Measurements from ENCODE around the gene BSCL2. TPM values are rescaled to one million over a fixed set of nuclear protein-coding genes. Genes with fewer than 3 reads are reported as not detected.
"Not testable (repeated sequence)": the region's sequence is repeated elsewhere in the genome, so short reads cannot be mapped to it uniquely, and the experiment has no call there.

BSCL2 gene
- total and polyA plus RNA-seq, 4 donors = 15.1 to 40.0 (median 28.7) TPM

DNA sequence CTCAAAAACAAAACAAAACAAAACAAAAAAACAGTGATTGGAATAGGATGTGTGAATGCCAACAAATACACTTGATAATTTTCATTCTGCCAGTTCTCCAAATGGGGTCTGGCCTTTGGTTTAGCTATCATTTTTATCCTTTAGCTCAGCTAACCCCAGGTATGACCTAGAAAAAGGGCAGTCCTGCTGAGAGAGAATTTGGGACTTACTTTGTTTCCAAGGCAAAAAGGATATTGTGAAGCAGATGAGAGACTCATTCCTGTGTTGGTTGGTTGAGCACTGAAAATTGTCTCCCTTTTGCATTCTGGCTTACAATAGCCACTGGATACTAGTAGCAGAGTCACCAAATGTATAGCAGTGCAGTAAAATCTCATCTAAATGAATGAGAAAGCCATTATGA is 30.0 kb upstream of the BSCL2 start:
- TF ChIP-seq, protein P1, sequence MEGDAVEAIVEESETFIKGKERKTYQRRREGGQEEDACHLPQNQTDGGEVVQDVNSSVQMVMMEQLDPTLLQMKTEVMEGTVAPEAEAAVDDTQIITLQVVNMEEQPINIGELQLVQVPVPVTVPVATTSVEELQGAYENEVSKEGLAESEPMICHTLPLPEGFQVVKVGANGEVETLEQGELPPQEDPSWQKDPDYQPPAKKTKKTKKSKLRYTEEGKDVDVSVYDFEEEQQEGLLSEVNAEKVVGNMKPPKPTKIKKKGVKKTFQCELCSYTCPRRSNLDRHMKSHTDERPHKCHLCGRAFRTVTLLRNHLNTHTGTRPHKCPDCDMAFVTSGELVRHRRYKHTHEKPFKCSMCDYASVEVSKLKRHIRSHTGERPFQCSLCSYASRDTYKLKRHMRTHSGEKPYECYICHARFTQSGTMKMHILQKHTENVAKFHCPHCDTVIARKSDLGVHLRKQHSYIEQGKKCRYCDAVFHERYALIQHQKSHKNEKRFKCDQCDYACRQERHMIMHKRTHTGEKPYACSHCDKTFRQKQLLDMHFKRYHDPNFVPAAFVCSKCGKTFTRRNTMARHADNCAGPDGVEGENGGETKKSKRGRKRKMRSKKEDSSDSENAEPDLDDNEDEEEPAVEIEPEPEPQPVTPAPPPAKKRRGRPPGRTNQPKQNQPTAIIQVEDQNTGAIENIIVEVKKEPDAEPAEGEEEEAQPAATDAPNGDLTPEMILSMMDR (IDR thresholded peaks at IDR 0.05; ENCODE audit: low read depth, low read length, missing input control) = no peak
- TF ChIP-seq GABPA (IDR thresholded peaks at IDR 0.05 in 1 of 2, conservative IDR thresholded peaks at IDR 0.05 in 1 of 2) (no peak), EGR1 (IDR thresholded peaks at IDR 0.05; ENCODE audit: low read depth in 2 of 2) (no peak)
- H3K27me3 ChIP-seq (ENCODE audit: control insufficient read depth in 4 of 4, insufficient read depth in 4 of 4, low read length in 3 of 4) = no peaks in the 10 kb centered on the region
- no peak for DNase-seq (ENCODE audit: low spot score)
- no peak overlapping the region for H3K4me3 ChIP-seq (ENCODE audit: low read depth in 1 of 3, low read length in 3 of 3)
- no peaks in the 10 kb centered on the region for H3K9me3 ChIP-seq (ENCODE audit: control insufficient read depth in 4 of 4, low read length in 3 of 4)
- no peak overlapping the region for H3K27ac ChIP-seq (ENCODE audit: low read depth in 1 of 2, low read length in 2 of 2)
- H3K36me3 ChIP-seq (ENCODE audit: control insufficient read depth in 4 of 4, insufficient read depth in 3 of 4, low read depth in 1 of 4, low read length in 3 of 4) = peaks cover 4 to 38% (median 25%) of the 10 kb centered on the region in 4 donors
- H3K4me1 ChIP-seq (ENCODE audit: control insufficient read depth in 4 of 4, insufficient read depth in 4 of 4, low read length in 3 of 4) = no peaks in the 10 kb centered on the region
- no peak overlapping the region for H3K9ac ChIP-seq (ENCODE audit: low read depth in 1 of 2, low read length in 2 of 2)

DNA sequence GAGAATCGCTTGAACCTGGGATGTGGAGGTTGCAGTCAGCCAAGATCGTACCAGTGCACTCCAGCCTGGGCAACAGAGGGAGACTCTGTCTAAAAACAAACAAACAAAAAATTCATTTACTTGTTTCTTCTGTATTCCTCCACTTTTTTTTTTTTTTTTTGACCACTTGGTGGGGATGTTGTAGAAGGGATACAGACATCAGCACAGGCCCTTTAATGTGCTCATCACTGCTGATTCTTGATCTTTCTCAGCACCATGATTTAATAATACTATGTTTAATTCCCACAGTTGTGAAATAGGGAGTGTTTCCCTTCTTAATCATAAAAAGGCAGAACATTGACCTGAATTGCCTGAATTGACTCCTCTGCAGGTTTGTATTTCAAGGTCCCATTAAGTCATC is 25.6 kb upstream of the BSCL2 start:
- peaks cover 2 to 18% (median 11%) of the 10 kb centered on the region in 4 donors for H3K4me1 ChIP-seq (ENCODE audit: control insufficient read depth in 4 of 4, insufficient read depth in 4 of 4, low read length in 3 of 4)
- H3K36me3 ChIP-seq (ENCODE audit: control insufficient read depth in 4 of 4, insufficient read depth in 3 of 4, low read depth in 1 of 4, low read length in 3 of 4) = peaks cover 6 to 18% (median 12%) of the 10 kb centered on the region in 4 donors
- no peak for DNase-seq (ENCODE audit: low spot score)
- H3K9me3 ChIP-seq (ENCODE audit: control insufficient read depth in 4 of 4, low read length in 3 of 4) = no peaks in the 10 kb centered on the region
- WGBS = 70% methylated on average over 2 of the region's 2 CpGs
- TF ChIP-seq, protein P1 (IDR thresholded peaks at IDR 0.05; ENCODE audit: low read depth, low read length, missing input control) = peak; percentile 3
- TF ChIP-seq RAD21 (IDR thresholded peaks at IDR 0.05) (peak; percentile 49 to 58), FOXA2 (IDR thresholded peaks at IDR 0.05) (no peak)
- TF ChIP-seq, protein P2, sequence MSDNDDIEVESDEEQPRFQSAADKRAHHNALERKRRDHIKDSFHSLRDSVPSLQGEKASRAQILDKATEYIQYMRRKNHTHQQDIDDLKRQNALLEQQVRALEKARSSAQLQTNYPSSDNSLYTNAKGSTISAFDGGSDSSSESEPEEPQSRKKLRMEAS (IDR thresholded peaks at IDR 0.05) = no peak
- H3K27ac ChIP-seq (ENCODE audit: low read depth in 1 of 2, low read length in 2 of 2) = no peak overlapping the region
- no peak overlapping the region for H3K4me3 ChIP-seq (ENCODE audit: low read depth in 1 of 3, low read length in 3 of 3)
- H3K27me3 ChIP-seq (ENCODE audit: control insufficient read depth in 4 of 4, insufficient read depth in 4 of 4, low read length in 3 of 4) = no peaks in the 10 kb centered on the region
- H3K9ac ChIP-seq (ENCODE audit: low read depth in 1 of 2, low read length in 2 of 2) = no peak overlapping the region

DNA sequence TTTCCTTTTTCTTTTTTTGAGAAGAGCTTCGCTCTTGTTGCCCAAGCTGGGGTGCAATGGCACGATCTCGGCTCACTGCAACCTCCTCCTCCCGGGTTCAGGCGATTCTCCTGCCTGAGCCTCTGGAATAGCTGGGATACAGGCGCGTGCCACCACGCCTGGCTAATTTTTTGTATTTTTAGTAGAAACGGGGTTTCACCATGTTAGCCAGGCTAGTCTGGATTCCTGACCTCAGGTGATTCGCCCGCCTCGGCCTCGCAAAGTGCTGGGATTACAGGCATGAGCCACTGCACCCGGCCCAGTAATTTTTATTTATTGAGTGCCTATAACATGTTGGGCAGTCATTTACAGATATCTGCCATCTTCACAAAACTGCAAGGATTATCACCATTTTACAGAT is 22.9 kb upstream of the BSCL2 start:
- DNase-seq (ENCODE audit: low spot score); H3K4me3 ChIP-seq (ENCODE audit: low read depth in 1 of 3, low read length in 3 of 3); H3K27me3 ChIP-seq (ENCODE audit: control insufficient read depth in 4 of 4, insufficient read depth in 4 of 4, low read length in 3 of 4); H3K27ac ChIP-seq (ENCODE audit: low read depth in 1 of 2, low read length in 2 of 2); H3K9ac ChIP-seq (ENCODE audit: low read depth in 1 of 2, low read length in 2 of 2); H3K9me3 ChIP-seq (ENCODE audit: control insufficient read depth in 4 of 4, low read length in 3 of 4); H3K36me3 ChIP-seq (ENCODE audit: control insufficient read depth in 4 of 4, insufficient read depth in 3 of 4, low read depth in 1 of 4, low read length in 3 of 4): not testable (repeated sequence)
- WGBS = 91% methylated on average over 14 of the region's 14 CpGs
- peaks cover 2 to 27% (median 16%) of the 10 kb centered on the region in 4 donors for H3K4me1 ChIP-seq (ENCODE audit: control insufficient read depth in 4 of 4, insufficient read depth in 4 of 4, low read length in 3 of 4)

Data from liver (tissue), 9 donors.